NT2/D1 (cell line): Measurements from ENCODE around the gene PDE8A.

Experiments
- SUZ12 ChIP-seq: IDR thresholded peaks from 2 replicates; pipeline ENCODE4 v1.6.1; 2011; ENCODE audit not compliant: insufficient read length, insufficient read depth; ENCODE audit errors: extremely low read depth
- YY1 ChIP-seq: IDR thresholded peaks from 2 replicates; pipeline ENCODE4 v1.6.1; 2011; ENCODE audit not compliant: insufficient read length, insufficient read depth
- ZNF274 ChIP-seq: IDR thresholded peaks from 2 replicates; pipeline ENCODE4 v1.6.1; 2011; ENCODE audit warnings: mild to moderate bottlenecking, low read depth, low read length

GRCh38 chr15:85000189-85000864 is 18.7 kb downstream of the PDE8A start:
- TF ChIP-seq ZNF274 (no peak), YY1 (no peak), SUZ12 (no peak)
